H1 (cell line): ENCODE results near the gene PKP1. TPM values are rescaled to one million over a fixed set of nuclear protein-coding genes. Genes with fewer than 3 reads are reported as not detected.

Experiments
- CHD7 ChIP-seq: fragments of 300-600 bp; sonication (generic); IDR thresholded peaks from 2 replicates; pipeline ENCODE4 v1.7.1; 2012; ENCODE audit warnings: low read length, moderate library complexity, mild to moderate bottlenecking, inconsistent platforms; ENCODE audit not compliant: insufficient replicate concordance
- RBBP5 ChIP-seq: IDR thresholded peaks from 2 replicates; pipeline ENCODE4 v1.7.1; 2012; ENCODE audit warnings: low read depth, mild to moderate bottlenecking, inconsistent platforms, low read length, moderate library complexity, borderline replicate concordance
- SAP30 ChIP-seq: fragments of 300-600 bp; sonication (generic); IDR thresholded peaks from 2 replicates; pipeline ENCODE4 v1.7.1; 2012; ENCODE audit warnings: low read length, moderate library complexity, mild to moderate bottlenecking, inconsistent platforms; ENCODE audit not compliant: insufficient read depth, insufficient replicate concordance
- SP1 ChIP-seq: IDR thresholded peaks from 2 replicates; pipeline ENCODE4 v1.6.1; 2011; ENCODE audit warnings: low read depth, low read length
- polyA plus RNA-seq, 7 experiments: library from polyadenylated mRNA; depleted of rRNA in 3 of 7; stranded (reverse) in 5 of 7; unstranded in 2 of 7; fragments of >200 nt in 5 of 7; fragments of 200-250 nt in 2 of 7; gene quantifications; 1 replicate in 5 of 7; 2 replicates in 1 of 7; 4 replicates in 1 of 7; pipeline versions ENCODE4 v1.2.1 to v1.2.3, GENCODE V29; 2011 to 2013; ENCODE audit warnings: missing spikeins in 2 of 7, mixed read lengths in 2 of 7
- total RNA-seq: library from RNA; stranded (reverse); fragmentation: NEBNext Ultra II Directional; extraction: Animal tissue kit (Norgen Biotek cat#: 25700); gene quantifications from 2 replicates; pipeline ENCODE4 v1.2.1, GENCODE V29; 2021

The PKP1 gene
- total and polyA plus RNA-seq, 2 of the 8 experiments (the other 6 are each of a cell fraction or from before 2014, with no cell fraction given) = 0.21 to 0.95 TPM

GRCh38 chr1:201344206-201345080 is 61.1 kb downstream of the PKP1 start (continued):
- TF ChIP-seq CHD7 (no peak), SAP30 (no peak), RBBP5 (no peak), SP1 (no peak)
